Erythroblast (primary cell): Measurements from ENCODE around the gene ASNSD1.

Source experiments
- GATA1 ChIP-seq: IDR thresholded peaks from 2 replicates; pipeline ENCODE4 v1.6.1; 2011; ENCODE audit warnings: low read depth, mild to moderate bottlenecking, control low read depth, low read length, moderate library complexity
- POLR2A ChIP-seq: IDR thresholded peaks from 2 replicates; pipeline ENCODE4 v1.6.1; 2011; ENCODE audit warnings: mild to moderate bottlenecking, low read length

DNA sequence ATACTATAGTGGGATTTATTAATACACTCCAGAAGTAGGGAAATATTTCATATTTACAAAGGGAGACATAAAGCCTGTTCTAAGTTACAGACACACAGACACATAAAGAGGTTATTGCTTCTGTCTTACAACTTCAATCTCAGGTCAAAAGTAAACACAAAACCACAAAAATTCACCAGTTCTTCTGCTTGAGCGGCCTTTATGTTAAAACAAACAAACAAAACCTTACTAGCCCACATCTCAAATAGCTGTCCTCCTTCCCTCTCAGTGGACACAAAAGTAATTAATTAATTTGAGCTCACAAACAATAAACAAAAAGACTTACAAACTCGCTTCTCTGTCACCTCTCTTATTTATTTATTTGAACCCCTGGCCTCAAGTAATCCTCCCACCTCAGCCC lies 1.5 kb upstream of the ASNSD1 start:
- TF ChIP-seq POLR2A (no peak), GATA1 (no peak)
